Measurements from ENCODE around the gene CDIPT.
"Not testable (repeated sequence)": the region's sequence is repeated elsewhere in the genome, so short reads cannot be mapped to it uniquely, and the experiment has no call there.

CDIPT gene

DNA sequence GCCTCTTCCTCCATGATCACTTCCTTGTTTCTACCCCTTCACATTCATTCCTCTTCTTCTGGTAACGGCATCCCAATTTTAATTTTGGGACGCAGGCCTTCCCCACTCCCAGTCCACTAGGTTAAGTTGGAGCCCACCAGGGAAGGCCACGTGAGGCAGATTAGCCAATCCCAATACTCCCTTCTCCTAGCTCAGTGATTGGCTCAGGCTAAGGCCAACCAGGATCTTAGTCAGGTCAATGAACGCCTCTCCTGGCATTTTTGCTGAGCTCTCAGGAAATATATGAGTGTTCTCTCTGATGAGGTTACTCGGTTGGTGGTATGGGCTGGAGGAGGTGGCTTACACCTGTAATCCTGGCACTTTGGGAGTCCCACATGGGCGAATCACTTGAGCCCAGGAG lies 21.0 kb upstream of the CDIPT start:
- Histone ChIP-seq H3K4me3 (no peak overlapping the region), H3K4me1 (no peaks in the 10 kb centered on the region), H3K36me3 (replicated peaks) (no peaks in the 10 kb centered on the region), H3K27me3 (ENCODE audit: low read depth) (no peaks in the 10 kb centered on the region), H3K9me3 (no peaks in the 10 kb centered on the region)
- in situ Hi-C loops (cut with MboI; ENCODE audit: low sequenced_read_pairs): no loop called here
- DNase-seq (ENCODE audit: low spot score in 2 of 2): no peak

DNA sequence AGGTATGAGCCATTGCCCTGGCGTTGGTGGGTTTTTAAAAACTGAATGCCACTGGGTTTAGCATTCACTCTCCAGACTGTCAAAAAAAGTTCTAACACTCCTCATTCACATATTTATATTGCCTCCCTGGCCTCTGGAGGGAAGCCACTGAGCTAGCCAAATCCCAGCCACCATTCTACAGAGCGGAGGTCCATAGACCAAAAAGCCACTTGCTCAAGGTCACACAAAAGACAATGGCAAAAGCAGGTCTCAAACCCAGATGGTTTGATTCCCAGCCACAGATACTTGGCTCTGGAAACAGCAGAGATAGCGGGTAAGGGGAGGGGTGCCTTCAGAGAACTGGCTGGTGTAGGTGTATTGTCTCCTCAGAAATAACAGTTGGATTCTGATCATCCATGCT lies 18.0 kb upstream of the CDIPT start:
- no peaks in the 10 kb centered on the region for H3K4me1 ChIP-seq
- H3K9me3 ChIP-seq: 0 out of 2 replicates have a peak, but pooled peaks cover 2% of the 10 kb centered on the region
- H3K27me3 ChIP-seq (ENCODE audit: low read depth): no peaks in the 10 kb centered on the region
- in situ Hi-C loops (cut with MboI; ENCODE audit: low sequenced_read_pairs): no loop called here
- H3K36me3 ChIP-seq (replicated peaks): no peaks in the 10 kb centered on the region
- DNase-seq (ENCODE audit: low spot score in 2 of 2): no peak
- H3K4me3 ChIP-seq: no peak overlapping the region

DNA sequence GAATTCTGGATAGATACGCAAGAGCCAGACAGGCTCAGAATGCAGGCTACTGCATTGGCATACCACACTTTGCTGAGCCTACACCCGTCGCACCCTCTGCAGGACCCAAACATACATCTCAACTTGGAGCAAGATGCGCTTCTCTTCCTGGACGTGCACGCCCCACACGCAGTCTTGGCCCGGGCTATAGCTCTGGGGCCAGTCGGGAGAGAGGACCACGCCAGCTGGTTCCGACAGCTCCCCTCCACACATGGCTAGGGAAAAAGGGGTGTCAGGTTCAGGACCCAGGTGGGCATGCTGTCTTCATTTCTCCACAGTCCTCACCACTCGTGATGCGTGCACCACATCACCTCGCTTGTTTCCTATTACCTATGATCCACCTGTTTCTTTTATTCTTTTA lies 15.1 kb upstream of the CDIPT start:
- H3K4me1 ChIP-seq: no peaks in the 10 kb centered on the region
- no peaks in the 10 kb centered on the region for H3K36me3 ChIP-seq (replicated peaks)
- DNase-seq (ENCODE audit: low spot score in 2 of 2): no peak
- H3K27me3 ChIP-seq (ENCODE audit: low read depth): no peaks in the 10 kb centered on the region
- in situ Hi-C loops (cut with MboI; ENCODE audit: low sequenced_read_pairs): no loop called here
- H3K4me3 ChIP-seq: no peak overlapping the region
- H3K9me3 ChIP-seq: 0 out of 2 replicates have a peak, but pooled peaks cover 2% of the 10 kb centered on the region

DNA sequence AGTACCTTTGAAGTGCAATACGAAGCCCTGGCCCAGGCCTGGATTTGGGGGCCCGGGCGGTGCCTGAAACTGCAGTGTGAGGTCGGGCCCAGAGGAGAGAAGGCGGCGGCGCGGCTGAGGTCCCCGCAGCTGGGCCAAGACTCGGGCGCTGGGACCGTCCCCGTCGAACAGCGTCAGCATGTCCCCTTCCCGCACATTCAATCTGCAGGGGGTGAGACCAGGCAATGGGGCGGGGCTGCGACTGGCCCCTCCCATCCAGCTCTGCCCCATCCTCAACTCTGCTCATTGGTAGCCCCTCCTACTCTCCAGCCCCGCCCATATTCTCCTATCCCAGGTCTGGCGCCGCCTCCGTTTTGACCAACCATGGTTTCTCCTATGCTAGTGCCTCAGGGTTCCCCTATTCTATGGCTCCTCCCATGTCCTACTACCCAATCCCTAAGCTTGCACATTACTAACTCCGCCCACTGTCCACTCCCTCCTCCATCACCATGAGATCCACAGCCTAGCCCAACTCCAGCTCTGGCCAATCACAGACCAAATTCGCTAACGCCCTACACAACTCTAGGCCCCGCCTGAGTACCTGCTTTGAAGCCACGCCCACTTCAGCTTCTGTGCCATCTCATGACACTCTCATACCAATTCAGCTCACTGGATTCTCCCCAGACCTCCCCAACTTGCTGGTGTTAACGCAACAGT lies 14.4 kb upstream of the CDIPT start:
- 0 out of 2 replicates have a peak, but pooled peaks cover 2% of the 10 kb centered on the region for H3K9me3 ChIP-seq
- H3K36me3 ChIP-seq (replicated peaks): no peaks in the 10 kb centered on the region
- in situ Hi-C loops (cut with MboI; ENCODE audit: low sequenced_read_pairs): no loop called here
- H3K27me3 ChIP-seq (ENCODE audit: low read depth): no peaks in the 10 kb centered on the region
- peak in 1 of 2 experiments; percentile 72 for DNase-seq (ENCODE audit: low spot score in 2 of 2)
- H3K4me3 ChIP-seq: no peak overlapping the region
- no peaks in the 10 kb centered on the region for H3K4me1 ChIP-seq

DNA sequence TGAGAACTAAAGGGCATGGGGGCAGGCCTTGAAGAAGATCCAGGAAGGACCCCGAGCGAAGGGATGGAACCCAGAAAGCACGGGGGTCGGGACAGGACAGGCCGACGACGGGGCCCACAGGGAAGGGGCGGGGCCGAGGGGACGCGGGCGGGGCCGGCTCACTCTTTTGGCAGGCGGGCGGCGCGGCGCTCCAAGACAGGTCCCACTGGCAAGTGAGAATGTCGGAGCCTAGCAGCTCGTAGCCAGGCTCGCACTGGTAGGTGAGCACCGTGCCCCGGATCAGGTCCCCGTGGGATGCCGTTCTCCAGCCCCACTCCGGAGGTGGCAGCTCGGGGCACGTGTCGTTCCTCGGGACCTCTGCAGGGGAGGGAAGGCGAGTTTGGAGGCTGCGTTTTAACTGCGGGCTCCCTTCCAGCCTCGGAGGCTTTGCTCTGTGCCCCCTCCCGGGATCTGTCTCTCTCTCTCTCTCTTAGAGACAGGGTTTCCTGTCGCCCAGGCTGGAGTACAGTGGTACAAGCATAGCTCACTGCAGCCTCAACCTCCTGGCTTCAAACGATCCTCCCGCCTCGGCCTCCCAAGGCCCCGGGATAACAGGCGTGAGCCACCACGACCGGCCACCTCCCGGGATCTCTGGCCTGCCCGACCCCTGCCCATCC lies 13.7 kb upstream of the CDIPT start:
- Histone ChIP-seq H3K4me1 (no peaks in the 10 kb centered on the region), H3K27me3 (ENCODE audit: low read depth) (no peaks in the 10 kb centered on the region), H3K36me3 (replicated peaks) (no peaks in the 10 kb centered on the region), H3K4me3 (no peak overlapping the region), H3K9me3 (0 out of 2 replicates have a peak, but pooled peaks cover 2% of the 10 kb centered on the region)
- DNase-seq (ENCODE audit: low spot score in 2 of 2): peak in 1 of 2 experiments; percentile 40
- in situ Hi-C loops (cut with MboI; ENCODE audit: low sequenced_read_pairs): no loop called here

DNA sequence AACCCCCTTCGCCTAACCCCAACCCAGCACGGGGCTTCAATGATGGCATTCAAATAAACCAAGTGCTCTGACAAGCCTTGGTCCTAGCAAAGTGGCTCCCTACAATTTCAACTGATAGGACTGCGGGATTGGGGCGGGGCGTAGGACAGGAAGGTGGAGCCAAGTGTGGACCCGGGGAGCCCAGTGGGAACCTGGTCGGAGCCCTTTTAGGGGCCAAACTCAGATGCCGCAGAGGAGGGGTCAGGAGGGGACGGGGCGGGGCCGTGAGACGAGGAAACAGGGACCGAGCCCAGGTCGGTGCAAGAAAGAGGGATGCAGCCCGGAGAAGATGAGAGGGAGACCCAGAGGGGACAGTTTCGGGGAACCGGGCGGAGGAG lies 13.2 kb upstream of the CDIPT start:
- Histone ChIP-seq H3K9me3 (0 out of 2 replicates have a peak, but pooled peaks cover 2% of the 10 kb centered on the region), H3K36me3 (replicated peaks) (no peaks in the 10 kb centered on the region), H3K4me1 (no peaks in the 10 kb centered on the region), H3K4me3 (no peak overlapping the region), H3K27me3 (ENCODE audit: low read depth) (no peaks in the 10 kb centered on the region)
- in situ Hi-C loops (cut with MboI; ENCODE audit: low sequenced_read_pairs): no loop called here
- no peak for DNase-seq (ENCODE audit: low spot score in 2 of 2)

DNA sequence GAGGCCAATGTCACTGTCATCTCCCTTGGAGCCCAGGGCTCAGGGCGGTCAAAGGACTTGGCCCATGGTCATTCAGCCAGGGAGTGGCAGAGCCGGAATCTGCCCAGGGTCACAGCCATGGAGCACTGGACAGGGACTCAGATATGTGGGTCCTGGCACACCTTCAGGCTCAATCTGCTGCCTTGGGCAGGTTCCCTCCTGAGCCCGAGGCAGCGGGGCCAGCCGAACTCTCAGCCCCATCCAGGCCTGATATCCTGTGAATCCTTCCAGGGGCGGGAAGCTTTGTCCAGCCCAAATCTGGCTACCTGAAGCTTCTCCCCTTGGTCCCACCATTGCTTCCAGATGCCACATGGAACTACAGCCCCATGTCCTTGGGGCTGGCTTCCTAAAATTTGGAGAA lies 12.2 kb upstream of the CDIPT start:
- Histone ChIP-seq H3K9me3 (0 out of 2 replicates have a peak, but pooled peaks cover 2% of the 10 kb centered on the region), H3K36me3 (replicated peaks) (no peaks in the 10 kb centered on the region), H3K4me1 (no peaks in the 10 kb centered on the region), H3K4me3 (no peak overlapping the region), H3K27me3 (ENCODE audit: low read depth) (no peaks in the 10 kb centered on the region)
- in situ Hi-C loops (cut with MboI; ENCODE audit: low sequenced_read_pairs): no loop called here
- no peak for DNase-seq (ENCODE audit: low spot score in 2 of 2)

DNA sequence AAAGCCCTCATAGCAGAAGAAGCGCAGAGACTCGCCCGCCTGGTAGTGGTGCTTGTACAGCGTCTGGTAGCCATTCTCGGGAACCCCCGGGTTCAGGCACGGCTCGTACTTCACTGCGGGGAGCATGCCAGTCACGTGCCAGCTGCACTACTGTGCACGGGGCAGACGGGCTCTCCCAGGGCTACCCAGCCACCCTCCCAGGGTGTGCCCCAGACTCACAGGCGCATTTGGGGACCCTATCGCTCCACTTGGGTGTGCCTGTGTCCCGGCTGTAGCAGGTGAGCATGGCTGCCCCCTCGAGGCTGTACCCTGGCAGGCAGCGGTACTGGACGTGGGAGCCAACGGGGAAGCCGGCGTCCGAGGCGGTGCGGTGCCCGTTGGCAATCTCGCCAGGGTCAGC lies 10.3 kb upstream of the CDIPT start:
- DNase-seq (ENCODE audit: low spot score in 2 of 2): no peak
- no peak overlapping the region for H3K4me3 ChIP-seq

DNA sequence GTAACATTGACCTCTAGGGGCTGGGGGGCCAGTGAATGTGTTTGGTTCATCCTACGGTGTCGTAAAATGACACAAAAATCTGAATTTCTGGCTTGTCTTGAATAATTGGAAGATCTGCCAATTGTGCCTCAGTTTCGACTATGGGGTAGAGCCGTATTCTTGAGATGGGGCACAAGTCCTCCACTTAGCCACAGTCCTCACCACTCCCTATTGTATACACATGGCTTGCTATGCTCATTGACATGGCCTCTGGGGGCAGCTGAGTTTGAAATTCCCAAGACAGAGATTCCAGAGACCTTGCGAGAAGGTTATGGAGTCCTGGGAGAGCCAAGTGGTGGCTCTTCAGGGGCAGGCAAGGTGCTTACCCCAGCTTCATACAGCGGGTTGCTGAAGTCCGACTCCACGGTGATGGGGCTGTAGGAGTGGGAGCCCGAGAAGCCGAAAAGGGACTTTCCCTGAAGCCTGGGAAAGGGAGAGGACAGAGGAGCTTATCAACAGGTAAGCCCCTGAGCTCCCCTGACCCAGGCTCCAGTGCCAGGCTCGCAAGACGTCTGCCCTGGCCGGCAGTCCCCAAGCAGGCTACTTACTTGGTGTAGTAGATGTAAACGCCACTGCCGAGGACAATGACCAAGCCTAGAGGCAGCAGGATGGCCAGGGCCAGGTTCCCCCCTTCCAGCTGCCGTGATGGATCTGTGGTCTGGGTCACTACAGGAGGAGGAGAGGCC lies 9.0 kb upstream of the CDIPT start:
- Histone ChIP-seq H3K4me1 (no peaks in the 10 kb centered on the region), H3K4me3 (no peak overlapping the region), H3K9me3 (no peaks in the 10 kb centered on the region), H3K36me3 (replicated peaks) (no peaks in the 10 kb centered on the region), H3K27me3 (ENCODE audit: low read depth) (no peaks in the 10 kb centered on the region)
- in situ Hi-C loops (cut with MboI; ENCODE audit: low sequenced_read_pairs): no loop called here
- DNase-seq (ENCODE audit: low spot score in 2 of 2): no peak

More for the DNA sequence above, 10.3 kb upstream of the CDIPT start:
- no peaks in the 10 kb centered on the region for H3K27me3 ChIP-seq (ENCODE audit: low read depth)
- in situ Hi-C loops (cut with MboI; ENCODE audit: low sequenced_read_pairs): no loop called here
- no peaks in the 10 kb centered on the region for H3K36me3 ChIP-seq (replicated peaks)
- 0 out of 2 replicates have a peak, but pooled peaks cover 2% of the 10 kb centered on the region for H3K9me3 ChIP-seq
- H3K4me1 ChIP-seq: no peaks in the 10 kb centered on the region

DNA sequence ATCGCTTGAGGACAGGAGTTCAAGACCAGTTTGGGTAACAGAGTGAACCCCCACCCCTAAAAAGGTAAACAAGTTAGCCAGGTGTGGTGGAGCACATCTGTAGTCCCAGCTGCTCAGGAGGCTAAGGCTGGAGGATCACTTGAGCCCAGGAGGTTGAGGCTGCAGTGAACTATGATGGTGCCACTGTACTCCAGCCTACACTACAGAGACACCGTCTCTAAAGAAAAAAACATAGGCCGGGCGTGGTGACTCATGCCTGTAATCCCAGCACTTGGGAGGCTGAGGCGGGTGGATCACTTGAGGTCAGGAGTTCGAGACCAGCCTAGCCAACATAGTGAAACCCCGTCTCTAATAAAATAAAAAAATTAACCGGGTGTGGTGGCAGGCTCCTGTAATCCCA lies 6.0 kb upstream of the CDIPT start:
- H3K4me1 ChIP-seq; H3K27me3 ChIP-seq (ENCODE audit: low read depth); H3K9me3 ChIP-seq; H3K4me3 ChIP-seq; in situ Hi-C loops (cut with MboI; ENCODE audit: low sequenced_read_pairs); H3K36me3 ChIP-seq (replicated peaks); DNase-seq (ENCODE audit: low spot score in 2 of 2): not testable (repeated sequence)

DNA sequence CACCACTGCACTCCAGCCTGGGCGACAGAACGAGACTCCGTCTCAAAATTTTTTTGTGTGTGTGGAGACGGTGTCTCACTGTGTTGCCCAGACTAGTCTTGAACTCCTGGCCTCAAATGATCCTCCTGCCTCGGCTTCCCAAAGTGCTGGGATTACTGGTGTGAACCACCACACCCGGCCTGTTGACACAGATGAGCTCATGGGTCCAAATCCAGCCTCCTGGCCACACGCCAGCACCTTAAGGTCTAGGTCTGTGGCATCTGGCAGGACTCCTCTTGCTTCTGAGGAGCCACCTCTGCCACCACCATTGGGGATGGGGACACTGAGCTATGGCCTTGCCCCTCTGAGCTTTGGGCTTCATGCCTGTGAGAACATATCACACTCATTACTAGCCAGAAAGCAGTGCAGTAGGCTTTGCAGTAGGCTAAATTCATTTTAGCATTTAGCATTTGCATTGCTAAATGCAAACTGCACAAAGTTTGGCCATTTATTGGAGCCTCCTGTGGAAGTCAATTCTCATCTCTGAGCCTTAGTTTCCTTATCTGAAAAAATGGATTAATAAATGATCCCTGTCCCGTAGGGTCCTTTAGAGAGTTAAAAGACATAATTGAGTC lies 5.5 kb upstream of the CDIPT start:
- Histone ChIP-seq H3K27me3 (ENCODE audit: low read depth) (no peaks in the 10 kb centered on the region), H3K36me3 (replicated peaks) (no peaks in the 10 kb centered on the region), H3K9me3 (no peaks in the 10 kb centered on the region), H3K4me1 (0 out of 2 replicates have a peak, but pooled peaks cover 3% of the 10 kb centered on the region), H3K4me3 (no peak overlapping the region)
- in situ Hi-C loops (cut with MboI; ENCODE audit: low sequenced_read_pairs): no loop called here
- peak in 1 of 2 experiments; percentile 21 for DNase-seq (ENCODE audit: low spot score in 2 of 2)

DNA sequence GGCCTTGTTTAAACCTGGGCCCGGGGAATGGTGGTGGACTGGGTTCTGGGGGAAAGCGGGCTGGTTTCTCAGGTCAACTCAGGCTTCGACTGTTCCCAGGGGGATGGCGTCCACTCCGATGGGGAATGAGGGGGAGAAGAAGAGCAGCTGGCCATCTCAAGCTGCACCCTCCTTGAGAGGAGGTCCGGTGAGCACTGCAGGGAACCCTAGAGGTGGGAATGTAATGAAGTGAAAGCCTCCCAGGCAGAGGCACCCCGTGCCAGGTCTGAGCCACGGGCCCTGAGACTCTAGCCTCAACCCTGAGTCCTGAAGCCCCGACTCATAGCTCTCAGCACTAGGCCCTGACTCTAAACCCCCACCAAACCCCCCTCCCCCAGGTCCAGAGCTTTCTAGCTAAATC lies 1.2 kb upstream of the CDIPT start:
- DNase-seq (ENCODE audit: low spot score in 2 of 2): no peak
- Histone ChIP-seq H3K4me3 (no peak overlapping the region), H3K36me3 (replicated peaks) (peaks cover 14% of the 10 kb centered on the region), H3K27me3 (ENCODE audit: low read depth) (no peaks in the 10 kb centered on the region), H3K4me1 (0 out of 2 replicates have a peak, but pooled peaks cover 3% of the 10 kb centered on the region), H3K9me3 (no peaks in the 10 kb centered on the region)
- in situ Hi-C loops (cut with MboI; ENCODE audit: low sequenced_read_pairs): no loop called here

DNA sequence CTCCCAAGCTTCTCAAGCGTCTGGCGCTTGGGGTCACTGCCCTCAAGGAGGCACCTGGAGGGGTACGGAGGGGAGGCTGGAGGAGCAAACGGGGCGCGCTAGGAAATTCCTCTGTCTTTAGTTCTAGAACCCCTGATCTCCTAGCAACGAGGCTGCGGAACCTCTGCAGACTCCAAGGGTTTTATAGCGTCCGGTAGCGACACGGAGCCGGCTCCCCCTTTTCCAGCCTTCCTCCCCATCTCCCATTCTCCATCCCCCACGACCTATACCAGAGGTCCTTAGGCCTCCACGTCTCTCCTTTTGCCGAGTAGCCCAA lies 601 bp upstream of the CDIPT start:
- in situ Hi-C loops (cut with MboI; ENCODE audit: low sequenced_read_pairs): no loop called here
- no peaks in the 10 kb centered on the region for H3K27me3 ChIP-seq (ENCODE audit: low read depth)
- no peaks in the 10 kb centered on the region for H3K9me3 ChIP-seq
- 0 out of 2 replicates have a peak, but pooled peaks cover 3% of the 10 kb centered on the region for H3K4me1 ChIP-seq
- H3K4me3 ChIP-seq: peak overlapping the region; percentile 63
- DNase-seq (ENCODE audit: low spot score in 2 of 2): no peak
- H3K36me3 ChIP-seq (replicated peaks): peaks cover 20% of the 10 kb centered on the region
